Mucosa of stomach (tissue), 1 donor: ENCODE data around the gene UNC5C.

ENCODE experiments used
- H3K27me3 ChIP-seq: one replicate; pipeline ENCODE4 v1.7.0; 2013; ENCODE audit warnings: mild to moderate bottlenecking, low read length; ENCODE audit not compliant: control insufficient read depth, insufficient read depth
- H3K36me3 ChIP-seq: one replicate; pipeline ENCODE4 v1.7.0; 2013; ENCODE audit warnings: low read length; ENCODE audit not compliant: control insufficient read depth, insufficient read depth
- H3K4me1 ChIP-seq: one replicate; pipeline ENCODE4 v1.7.0; 2013; ENCODE audit warnings: mild to moderate bottlenecking, low read length; ENCODE audit not compliant: control insufficient read depth, insufficient read depth
- H3K4me3 ChIP-seq: one replicate; pipeline ENCODE4 v1.7.0; 2013; ENCODE audit warnings: low read length
- H3K9ac ChIP-seq: one replicate; pipeline ENCODE4 v1.7.0; 2013; ENCODE audit warnings: mild to moderate bottlenecking, low read length, moderate library complexity
- H3K9me3 ChIP-seq: one replicate; pipeline ENCODE4 v1.7.0; 2013; ENCODE audit warnings: mild to moderate bottlenecking, low read length, moderate library complexity; ENCODE audit not compliant: control insufficient read depth
- donor health status: Pancreatic carcinoma.

Gene UNC5C

GRCh38 chr4:95472534-95472933 lies 76.2 kb downstream of the UNC5C start:
- Histone ChIP-seq H3K36me3 (no peaks in the 10 kb centered on the region), H3K9ac (no peak overlapping the region), H3K9me3 (no peaks in the 10 kb centered on the region), H3K27me3 (no peaks in the 10 kb centered on the region), H3K4me1 (no peaks in the 10 kb centered on the region), H3K4me3 (no peak overlapping the region)

DNA sequence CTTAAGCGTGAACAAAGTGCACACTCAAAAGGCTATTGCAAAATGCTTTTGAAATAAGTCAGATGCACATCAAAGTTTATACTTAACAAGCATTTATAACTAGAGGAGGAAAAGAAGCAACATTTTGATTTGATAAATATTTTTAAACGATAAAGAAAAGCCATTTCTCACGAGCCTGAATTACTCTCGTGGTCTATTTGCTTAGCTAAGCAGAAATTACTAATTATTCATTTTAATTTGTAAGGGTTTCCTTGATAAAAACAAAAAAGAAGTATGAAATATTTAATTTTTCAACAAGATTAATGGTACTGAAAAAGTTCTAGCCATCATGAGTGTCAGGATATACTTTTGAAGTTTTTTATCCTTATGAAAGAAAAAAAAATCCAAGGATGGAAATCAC lies 78.2 kb downstream of the UNC5C start:
- Histone ChIP-seq H3K27me3 (no peaks in the 10 kb centered on the region), H3K4me1 (no peaks in the 10 kb centered on the region), H3K4me3 (no peak overlapping the region), H3K9me3 (no peaks in the 10 kb centered on the region), H3K9ac (no peak overlapping the region), H3K36me3 (no peaks in the 10 kb centered on the region)

GRCh38 chr4:95469617-95470016 lies 79.2 kb downstream of the UNC5C start:
- no peak overlapping the region for H3K4me3 ChIP-seq

DNA sequence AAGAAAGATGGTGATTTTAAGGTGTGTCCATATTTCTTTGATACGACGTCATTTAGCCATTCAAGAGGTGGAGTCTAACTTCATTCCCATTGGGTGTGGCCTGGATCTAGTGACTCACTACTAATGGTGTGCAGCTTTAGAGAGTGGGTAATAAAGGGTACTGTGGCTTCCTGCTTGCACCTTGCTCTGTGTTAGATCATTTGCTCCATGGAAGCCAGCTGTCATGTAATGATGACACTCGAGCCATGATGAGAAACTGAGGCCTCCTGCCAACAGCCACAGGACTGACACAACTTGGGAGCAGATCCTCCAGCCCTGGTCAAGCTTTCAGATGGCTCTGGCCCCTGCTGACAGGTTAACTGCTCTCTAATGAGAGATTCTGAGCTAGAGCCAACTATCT lies 82.0 kb downstream of the UNC5C start:
- H3K9ac ChIP-seq: no peak overlapping the region
- H3K36me3 ChIP-seq: no peaks in the 10 kb centered on the region
- H3K9me3 ChIP-seq: no peaks in the 10 kb centered on the region
- no peak overlapping the region for H3K4me3 ChIP-seq
- no peaks in the 10 kb centered on the region for H3K4me1 ChIP-seq
- H3K27me3 ChIP-seq: no peaks in the 10 kb centered on the region

More at GRCh38 chr4:95469617-95470016, 79.2 kb downstream of the UNC5C start:
- H3K36me3 ChIP-seq: no peaks in the 10 kb centered on the region
- H3K4me1 ChIP-seq: no peaks in the 10 kb centered on the region
- H3K9ac ChIP-seq: no peak overlapping the region
- no peaks in the 10 kb centered on the region for H3K27me3 ChIP-seq
- H3K9me3 ChIP-seq: no peaks in the 10 kb centered on the region

GRCh38 chr4:95465010-95465409 lies 83.8 kb downstream of the UNC5C start:
- H3K9ac ChIP-seq: no peak overlapping the region
- H3K27me3 ChIP-seq: no peaks in the 10 kb centered on the region
- no peaks in the 10 kb centered on the region for H3K36me3 ChIP-seq
- H3K9me3 ChIP-seq: no peaks in the 10 kb centered on the region
- H3K4me1 ChIP-seq: no peaks in the 10 kb centered on the region
- no peak overlapping the region for H3K4me3 ChIP-seq

GRCh38 chr4:95462921-95463320 lies 85.9 kb downstream of the UNC5C start:
- Histone ChIP-seq H3K36me3 (no peaks in the 10 kb centered on the region), H3K4me3 (no peak overlapping the region), H3K9me3 (no peaks in the 10 kb centered on the region), H3K27me3 (no peaks in the 10 kb centered on the region), H3K4me1 (no peaks in the 10 kb centered on the region), H3K9ac (no peak overlapping the region)

DNA sequence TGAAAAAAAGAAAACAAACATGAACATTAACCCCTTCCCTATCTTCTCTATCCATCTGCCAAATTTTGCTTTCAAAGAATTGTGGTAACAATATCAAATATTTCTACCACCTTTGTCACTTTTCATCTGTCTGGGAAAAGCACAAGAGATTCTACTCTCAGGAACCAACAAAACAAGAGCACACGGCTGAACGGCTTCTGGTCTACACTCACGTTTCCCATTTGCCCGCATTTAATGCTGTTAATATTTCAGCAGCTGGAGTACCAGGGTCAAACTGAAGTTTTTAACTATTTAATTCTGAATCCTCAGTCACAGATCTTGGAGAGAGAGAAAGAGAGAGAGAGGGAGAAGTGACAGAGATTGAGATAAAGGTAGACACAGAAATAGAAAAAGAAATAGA lies 91.4 kb downstream of the UNC5C start:
- Histone ChIP-seq H3K9ac (no peak overlapping the region), H3K9me3 (no peaks in the 10 kb centered on the region), H3K27me3 (no peaks in the 10 kb centered on the region), H3K36me3 (no peaks in the 10 kb centered on the region), H3K4me3 (no peak overlapping the region), H3K4me1 (no peaks in the 10 kb centered on the region)

DNA sequence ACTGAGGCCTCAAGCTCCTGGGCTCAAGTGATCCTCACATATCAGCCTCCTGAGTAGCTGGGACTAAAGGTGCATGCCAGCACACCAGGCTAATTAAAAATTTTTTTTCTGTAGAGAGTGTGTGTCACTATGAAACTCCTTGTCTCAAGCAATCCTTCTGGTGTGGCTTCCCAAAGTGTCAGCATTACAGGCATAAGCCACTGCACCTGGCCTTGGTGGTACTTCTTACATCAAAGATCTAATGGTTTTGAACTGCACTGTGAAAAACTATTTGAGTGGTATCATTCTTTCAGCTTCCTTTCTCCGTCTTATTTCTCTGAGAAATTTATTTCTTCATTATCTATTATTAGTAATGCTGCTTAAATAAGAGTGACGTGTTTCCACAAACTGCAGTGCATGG lies 98.5 kb downstream of the UNC5C start:
- Histone ChIP-seq H3K4me1 (no peaks in the 10 kb centered on the region), H3K27me3 (no peaks in the 10 kb centered on the region), H3K36me3 (no peaks in the 10 kb centered on the region), H3K9ac (no peak overlapping the region), H3K4me3 (no peak overlapping the region), H3K9me3 (no peaks in the 10 kb centered on the region)

DNA sequence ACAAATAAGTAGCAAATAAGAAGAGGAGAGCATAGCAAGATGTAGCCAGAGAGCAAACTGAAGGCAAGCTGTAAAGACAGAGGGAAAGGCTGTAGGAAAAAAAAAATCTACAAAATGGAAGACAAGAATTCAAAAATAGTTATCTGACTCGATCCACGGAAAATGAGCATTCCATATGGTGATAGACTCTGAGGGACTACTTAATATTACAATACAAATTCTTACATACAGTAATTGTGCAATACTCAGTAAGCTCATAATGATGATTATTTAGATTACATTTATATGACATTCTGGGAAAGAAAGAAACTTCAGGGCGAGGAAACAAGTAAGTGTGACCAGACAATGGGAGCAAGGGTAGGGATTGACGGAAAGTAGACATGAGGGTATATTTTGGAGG lies 102.6 kb downstream of the UNC5C start:
- Histone ChIP-seq H3K27me3 (no peaks in the 10 kb centered on the region), H3K36me3 (no peaks in the 10 kb centered on the region), H3K4me3 (no peak overlapping the region), H3K9ac (no peak overlapping the region), H3K4me1 (no peaks in the 10 kb centered on the region), H3K9me3 (no peaks in the 10 kb centered on the region)

GRCh38 chr4:95445251-95445650 lies 103.5 kb downstream of the UNC5C start:
- no peaks in the 10 kb centered on the region for H3K27me3 ChIP-seq
- H3K9ac ChIP-seq: no peak overlapping the region
- no peak overlapping the region for H3K4me3 ChIP-seq

GRCh38 chr4:95444812-95445211 lies 104.0 kb downstream of the UNC5C start:
- Histone ChIP-seq H3K4me1 (no peaks in the 10 kb centered on the region), H3K9me3 (no peaks in the 10 kb centered on the region), H3K9ac (no peak overlapping the region), H3K27me3 (no peaks in the 10 kb centered on the region), H3K4me3 (no peak overlapping the region), H3K36me3 (no peaks in the 10 kb centered on the region)

More at GRCh38 chr4:95445251-95445650, 103.5 kb downstream of the UNC5C start:
- H3K36me3 ChIP-seq: no peaks in the 10 kb centered on the region
- H3K4me1 ChIP-seq: no peaks in the 10 kb centered on the region
- no peaks in the 10 kb centered on the region for H3K9me3 ChIP-seq

DNA sequence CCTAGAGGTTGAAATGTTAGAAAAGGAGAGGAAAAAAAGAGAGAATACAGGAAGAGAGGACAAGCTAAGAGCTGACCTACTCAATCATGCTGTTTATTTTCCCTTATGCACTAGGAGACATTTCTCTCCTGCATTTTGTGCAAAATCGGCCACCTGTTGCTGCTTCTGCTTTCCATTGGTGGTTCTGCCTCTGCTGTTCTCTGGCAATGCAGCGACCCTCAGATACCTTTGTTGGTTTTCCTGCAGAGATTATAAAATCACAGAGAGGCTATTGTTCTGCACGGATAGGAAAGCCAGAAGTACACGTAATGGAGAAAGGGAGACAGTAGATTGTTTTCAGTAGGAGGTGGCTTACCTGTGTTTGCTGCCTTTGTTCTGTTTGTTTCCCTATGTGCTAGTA lies 108.9 kb downstream of the UNC5C start:
- H3K9me3 ChIP-seq: no peaks in the 10 kb centered on the region
- H3K4me1 ChIP-seq: no peaks in the 10 kb centered on the region

GRCh38 chr4:95439071-95439470 lies 109.7 kb downstream of the UNC5C start:
- H3K27me3 ChIP-seq: no peaks in the 10 kb centered on the region
- H3K9ac ChIP-seq: no peak overlapping the region
- no peaks in the 10 kb centered on the region for H3K4me1 ChIP-seq
- H3K9me3 ChIP-seq: no peaks in the 10 kb centered on the region
- H3K4me3 ChIP-seq: no peak overlapping the region
- no peaks in the 10 kb centered on the region for H3K36me3 ChIP-seq

More for the DNA sequence above, 108.9 kb downstream of the UNC5C start:
- Histone ChIP-seq H3K27me3 (no peaks in the 10 kb centered on the region), H3K9ac (no peak overlapping the region), H3K4me3 (no peak overlapping the region), H3K36me3 (no peaks in the 10 kb centered on the region)
